Suprapubic skin (tissue), 4 donors: ENCODE results near the gene DYNLT1.
"Not testable (repeated sequence)": the region's sequence is repeated elsewhere in the genome, so short reads cannot be mapped to it uniquely, and the experiment has no call there.

Source experiments
- EP300 ChIP-seq: sonication (generic); formaldehyde crosslinking; IDR thresholded peaks from one replicate; pipeline ENCODE4 v1.6.1; 2017; ENCODE audit warnings: antibody characterized with exemption
- POLR2A ChIP-seq, 2 donors: fragments of 450-650 bp; IDR thresholded peaks; one replicate each; pipeline ENCODE4 v1.6.1; 2017; ENCODE audit warnings: antibody characterized with exemption in 2 of 2, mild to moderate bottlenecking in 2 of 2, moderate library complexity in 2 of 2
- POLR2AphosphoS5 ChIP-seq, 3 donors: sonication (generic); formaldehyde crosslinking; IDR thresholded peaks; one replicate each; pipeline ENCODE4 v1.6.1; 2017; ENCODE audit warnings: antibody characterized with exemption in 3 of 3
- TF ChIP-seq, protein P1 (sequence below), 2 donors: fragments of 200-600 bp in 1 of 2; fragments of 450-650 bp in 1 of 2; sonication (generic) in 1 of 2; IDR thresholded peaks; one replicate each; pipeline ENCODE4 v1.5.1; 2016 to 2019; ENCODE audit warnings: antibody characterized with exemption in 2 of 2, mild to moderate bottlenecking in 1 of 2, moderate library complexity in 1 of 2

GRCh38 chr6:158618289-158618688, 26.3 kb downstream of the DYNLT1 start:
- TF ChIP-seq, protein P1, sequence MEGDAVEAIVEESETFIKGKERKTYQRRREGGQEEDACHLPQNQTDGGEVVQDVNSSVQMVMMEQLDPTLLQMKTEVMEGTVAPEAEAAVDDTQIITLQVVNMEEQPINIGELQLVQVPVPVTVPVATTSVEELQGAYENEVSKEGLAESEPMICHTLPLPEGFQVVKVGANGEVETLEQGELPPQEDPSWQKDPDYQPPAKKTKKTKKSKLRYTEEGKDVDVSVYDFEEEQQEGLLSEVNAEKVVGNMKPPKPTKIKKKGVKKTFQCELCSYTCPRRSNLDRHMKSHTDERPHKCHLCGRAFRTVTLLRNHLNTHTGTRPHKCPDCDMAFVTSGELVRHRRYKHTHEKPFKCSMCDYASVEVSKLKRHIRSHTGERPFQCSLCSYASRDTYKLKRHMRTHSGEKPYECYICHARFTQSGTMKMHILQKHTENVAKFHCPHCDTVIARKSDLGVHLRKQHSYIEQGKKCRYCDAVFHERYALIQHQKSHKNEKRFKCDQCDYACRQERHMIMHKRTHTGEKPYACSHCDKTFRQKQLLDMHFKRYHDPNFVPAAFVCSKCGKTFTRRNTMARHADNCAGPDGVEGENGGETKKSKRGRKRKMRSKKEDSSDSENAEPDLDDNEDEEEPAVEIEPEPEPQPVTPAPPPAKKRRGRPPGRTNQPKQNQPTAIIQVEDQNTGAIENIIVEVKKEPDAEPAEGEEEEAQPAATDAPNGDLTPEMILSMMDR (IDR thresholded peaks at IDR 0.05): not testable (repeated sequence)
- not testable (repeated sequence) for TF ChIP-seq POLR2AphosphoS5 (IDR thresholded peaks at IDR 0.05); EP300; POLR2A (IDR thresholded peaks at IDR 0.05)
